ENCODE measurements around the gene TMEM169. TPM values are rescaled to one million over a fixed set of nuclear protein-coding genes. Genes with fewer than 3 reads are reported as not detected.

TMEM169 gene
- total RNA-seq, 1 donor, result 0.36 TPM

DNA sequence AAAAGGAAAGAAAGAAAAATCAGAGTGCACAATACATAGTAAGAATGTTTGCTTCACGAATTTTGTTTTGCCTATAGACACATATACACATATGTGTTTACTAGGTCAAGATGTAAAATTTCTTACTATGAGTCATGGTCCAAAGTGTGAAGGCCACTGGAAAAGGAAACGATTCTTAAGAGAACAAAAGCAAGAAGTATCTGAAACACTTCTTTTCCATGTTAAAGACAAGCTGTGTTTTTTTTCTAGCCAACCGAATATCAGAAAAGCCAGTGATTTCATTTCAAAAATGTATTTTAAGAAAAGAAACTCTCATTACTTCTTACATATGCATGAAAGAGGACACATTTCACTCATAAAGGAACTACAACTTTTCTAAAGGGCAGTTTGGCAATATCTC lies 25.0 kb upstream of the TMEM169 start:
- H3K4me3 ChIP-seq (ENCODE audit: low read depth, low read length), result no peak overlapping the region
- no peak for DNase-seq (ENCODE audit: low read depth)
- TF ChIP-seq, protein P1, sequence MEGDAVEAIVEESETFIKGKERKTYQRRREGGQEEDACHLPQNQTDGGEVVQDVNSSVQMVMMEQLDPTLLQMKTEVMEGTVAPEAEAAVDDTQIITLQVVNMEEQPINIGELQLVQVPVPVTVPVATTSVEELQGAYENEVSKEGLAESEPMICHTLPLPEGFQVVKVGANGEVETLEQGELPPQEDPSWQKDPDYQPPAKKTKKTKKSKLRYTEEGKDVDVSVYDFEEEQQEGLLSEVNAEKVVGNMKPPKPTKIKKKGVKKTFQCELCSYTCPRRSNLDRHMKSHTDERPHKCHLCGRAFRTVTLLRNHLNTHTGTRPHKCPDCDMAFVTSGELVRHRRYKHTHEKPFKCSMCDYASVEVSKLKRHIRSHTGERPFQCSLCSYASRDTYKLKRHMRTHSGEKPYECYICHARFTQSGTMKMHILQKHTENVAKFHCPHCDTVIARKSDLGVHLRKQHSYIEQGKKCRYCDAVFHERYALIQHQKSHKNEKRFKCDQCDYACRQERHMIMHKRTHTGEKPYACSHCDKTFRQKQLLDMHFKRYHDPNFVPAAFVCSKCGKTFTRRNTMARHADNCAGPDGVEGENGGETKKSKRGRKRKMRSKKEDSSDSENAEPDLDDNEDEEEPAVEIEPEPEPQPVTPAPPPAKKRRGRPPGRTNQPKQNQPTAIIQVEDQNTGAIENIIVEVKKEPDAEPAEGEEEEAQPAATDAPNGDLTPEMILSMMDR (IDR thresholded peaks at IDR 0.05; ENCODE audit: insufficient read depth, low read length), result no peak

GRCh38 chr2:216057688-216058193 lies 24.0 kb upstream of the TMEM169 start:
- TF ChIP-seq, protein P1 (IDR thresholded peaks at IDR 0.05; ENCODE audit: insufficient read depth, low read length), result no peak
- H3K4me3 ChIP-seq (ENCODE audit: low read depth, low read length), result no peak overlapping the region
- DNase-seq (ENCODE audit: low read depth), result no peak

DNA sequence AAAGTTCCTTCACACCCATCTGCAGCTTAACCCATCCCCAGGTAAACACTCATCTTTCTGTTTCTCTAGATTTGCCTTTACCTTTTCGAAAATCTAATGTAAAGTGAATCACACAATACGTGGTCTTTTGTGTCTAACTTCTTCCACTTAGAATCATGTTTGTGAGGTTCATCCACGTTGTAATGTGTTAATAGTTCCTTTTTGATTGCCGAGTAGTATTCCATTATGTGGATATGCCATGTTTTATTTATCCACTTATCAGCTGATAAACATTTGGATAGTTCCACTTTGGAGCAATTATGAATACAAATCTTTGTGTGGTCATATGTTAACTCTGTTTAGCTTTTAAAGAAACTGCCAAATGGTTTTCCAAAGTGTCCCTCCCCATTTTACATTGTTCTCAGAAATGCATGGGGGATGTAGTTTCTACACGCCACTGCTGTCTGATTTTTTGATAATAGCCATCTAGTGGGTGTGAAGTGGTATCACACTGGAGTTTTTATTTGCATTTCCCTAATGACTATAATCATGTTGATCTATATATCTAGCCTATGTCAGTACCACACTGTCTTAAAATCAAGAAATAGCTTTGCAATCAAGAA lies 22.4 kb upstream of the TMEM169 start:
- no peak for DNase-seq (ENCODE audit: low read depth)
- H3K4me3 ChIP-seq (ENCODE audit: low read depth, low read length), result no peak overlapping the region
- TF ChIP-seq, protein P1 (IDR thresholded peaks at IDR 0.05; ENCODE audit: insufficient read depth, low read length), result peak; percentile 25

DNA sequence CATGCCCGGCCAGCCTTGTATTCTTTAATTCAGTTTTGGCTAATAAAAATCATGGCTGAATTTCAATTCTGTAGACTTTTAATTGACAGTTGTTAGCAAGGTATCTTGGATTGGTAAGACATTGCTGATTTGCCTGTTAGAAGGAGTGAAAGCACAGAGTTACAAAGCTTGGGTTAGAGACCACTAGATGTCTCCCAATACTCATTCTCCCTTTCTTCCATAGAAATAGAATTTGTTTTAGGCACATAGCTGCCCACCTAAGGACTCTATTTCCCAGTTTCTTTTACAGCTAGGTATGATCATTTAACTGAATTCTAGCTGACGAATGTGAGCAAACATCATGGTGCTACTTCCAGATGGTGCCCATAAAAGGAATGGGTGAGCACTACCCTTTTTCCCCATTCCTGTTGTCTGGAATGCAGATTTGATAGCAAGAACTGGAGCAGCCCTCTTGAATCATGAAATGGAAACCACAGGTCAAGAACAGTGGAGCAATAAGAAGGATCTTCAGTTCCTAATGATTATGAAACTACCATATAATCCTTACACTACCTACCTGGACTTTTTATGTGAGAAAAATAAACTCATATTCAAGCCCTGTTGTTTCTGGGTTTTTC lies 17.6 kb upstream of the TMEM169 start:
- H3K4me3 ChIP-seq (ENCODE audit: low read depth, low read length), result no peak overlapping the region
- DNase-seq (ENCODE audit: low read depth), result peak; percentile 33
- TF ChIP-seq, protein P1 (IDR thresholded peaks at IDR 0.05; ENCODE audit: insufficient read depth, low read length), result no peak

GRCh38 chr2:216064665-216065064 lies 17.1 kb upstream of the TMEM169 start:
- TF ChIP-seq, protein P1 (IDR thresholded peaks at IDR 0.05; ENCODE audit: insufficient read depth, low read length), result no peak
- H3K4me3 ChIP-seq (ENCODE audit: low read depth, low read length), result no peak overlapping the region
- DNase-seq (ENCODE audit: low read depth), result no peak

DNA sequence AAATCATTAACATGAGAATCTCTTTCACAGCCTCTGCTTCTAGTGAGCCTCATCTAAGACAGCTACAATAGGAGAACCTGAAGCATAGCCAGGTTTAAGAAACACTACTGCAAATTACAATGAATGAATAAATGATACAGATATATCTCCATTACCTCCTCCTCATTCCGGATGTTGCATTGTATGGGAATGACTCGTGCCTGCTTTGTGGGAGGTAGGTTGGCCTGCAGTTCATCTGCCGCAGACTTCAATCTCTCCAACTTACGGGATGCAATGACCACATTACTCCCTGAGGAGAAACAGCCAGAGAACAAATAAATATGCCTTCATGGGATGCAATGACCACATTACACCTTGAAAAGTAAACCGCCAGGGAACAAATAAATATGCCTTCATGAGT lies 15.5 kb upstream of the TMEM169 start:
- TF ChIP-seq, protein P1 (IDR thresholded peaks at IDR 0.05; ENCODE audit: insufficient read depth, low read length), result no peak
- no peak overlapping the region for H3K4me3 ChIP-seq (ENCODE audit: low read depth, low read length)
- DNase-seq (ENCODE audit: low read depth), result peak; percentile 68

Measured in fibroblast of the aortic adventitia (primary cell).